Activated CD8-positive, alpha-beta memory T cell treated with anti-CD3 and anti-CD28 coated beads, Interleukin-2, amount 50 U/mL, for 48 hours (primary cell): ENCODE results near the gene CCDC70.
"Not testable (repeated sequence)": the region's sequence is repeated elsewhere in the genome, so short reads cannot be mapped to it uniquely, and the experiment has no call there.

ENCODE experiments used
- DNase-seq: peaks from one replicate; pipeline ENCODE4 v3.0.0-alpha.2; 2020

CCDC70 gene

GRCh38 chr13:51865838-51866237 lies 4.1 kb downstream of the CCDC70 start:
- DNase-seq, result no peak

- DNase-seq, result no peak
These were observed 5.3 kb downstream of the CCDC70 start for GRCh38 chr13:51867062-51867461.

GRCh38 chr13:51869916-51870315 lies 8.1 kb downstream of the CCDC70 start:
- DNase-seq, result no peak

GRCh38 chr13:51870616-51871015 lies 8.8 kb downstream of the CCDC70 start:
- DNase-seq, result no peak

- no peak for DNase-seq
These were observed 11.5 kb downstream of the CCDC70 start for GRCh38 chr13:51873117-51873798.

GRCh38 chr13:51873837-51874236 lies 12.1 kb downstream of the CCDC70 start:
- DNase-seq, result no peak

- DNase-seq, result no peak
These were observed 12.9 kb downstream of the CCDC70 start for GRCh38 chr13:51874651-51875050.

GRCh38 chr13:51879133-51879532 lies 17.4 kb downstream of the CCDC70 start:
- DNase-seq, result no peak

- DNase-seq, result no peak
These were observed 19.5 kb downstream of the CCDC70 start for GRCh38 chr13:51881296-51881695.

- DNase-seq, result no peak
These were observed 20.9 kb downstream of the CCDC70 start for GRCh38 chr13:51882570-51883225.

GRCh38 chr13:51883226-51883600 lies 21.4 kb downstream of the CCDC70 start:
- no peak for DNase-seq

- DNase-seq, result no peak
These were observed 23.9 kb downstream of the CCDC70 start for GRCh38 chr13:51885651-51886050.

GRCh38 chr13:51887468-51887867 lies 25.7 kb downstream of the CCDC70 start:
- no peak for DNase-seq

GRCh38 chr13:51892657-51893056 lies 30.9 kb downstream of the CCDC70 start:
- DNase-seq, result no peak

- no peak for DNase-seq
These were observed 32.5 kb downstream of the CCDC70 start for GRCh38 chr13:51894239-51894638.

- DNase-seq, result peak; percentile 57
These were observed 34.4 kb downstream of the CCDC70 start for GRCh38 chr13:51895906-51896888.

- DNase-seq, result no peak
These were observed 38.7 kb downstream of the CCDC70 start for GRCh38 chr13:51900471-51900870.

- DNase-seq, result no peak
These were observed 41.0 kb downstream of the CCDC70 start for GRCh38 chr13:51902776-51903175.

GRCh38 chr13:51905787-51906186 lies 44.0 kb downstream of the CCDC70 start:
- DNase-seq, result no peak

GRCh38 chr13:51906581-51906980 lies 44.8 kb downstream of the CCDC70 start:
- DNase-seq, result peak; percentile 29

- DNase-seq, result peak; percentile 30
These were observed 45.4 kb downstream of the CCDC70 start for GRCh38 chr13:51907040-51907732.

GRCh38 chr13:51909265-51909664 lies 47.5 kb downstream of the CCDC70 start:
- DNase-seq, result not testable (repeated sequence)

- DNase-seq, result peak; percentile 7
These were observed 48.7 kb downstream of the CCDC70 start for GRCh38 chr13:51910508-51910907.
